HL-60 (cell line): ENCODE measurements around the gene RAB11FIP5.

Experiments
- DNase-seq, 2 experiments: peaks; one replicate each; pipeline ENCODE4 v3.0.0-alpha.2; 2010 to 2020; ENCODE audit warnings: low read depth in 1 of 2, low spot score in 1 of 2
- H3K27ac ChIP-seq: fragments of 250-450 bp; sonication (Bioruptor Pico); replicated peaks from 2 replicates; pipeline ENCODE4 v1.5.1; 2020; ENCODE audit warnings: mild to moderate bottlenecking, moderate library complexity
- H3K27me3 ChIP-seq: fragments of 250-450 bp; sonication (Bioruptor Pico); 2 replicates; pipeline ENCODE4 v1.5.1; 2021; ENCODE audit warnings: mild to moderate bottlenecking, moderate library complexity; ENCODE audit not compliant: insufficient read depth, poor library complexity, severe bottlenecking
- H3K4me3 ChIP-seq: replicated peaks from 2 replicates; pipeline ENCODE4 v1.5.1; 2011; ENCODE audit warnings: mild to moderate bottlenecking, control low read depth, low read length; ENCODE audit not compliant: insufficient read depth
- CTCF ChIP-seq: IDR thresholded peaks from one replicate; pipeline ENCODE4 v1.5.1; 2011; ENCODE audit warnings: low read length, control low read depth, inconsistent platforms; ENCODE audit not compliant: insufficient read depth
- GABPA ChIP-seq: IDR thresholded peaks from 2 replicates; pipeline ENCODE4 v1.6.1; 2012; ENCODE audit warnings: low read depth
- POLR2AphosphoS5 ChIP-seq: IDR thresholded peaks from 2 replicates; pipeline ENCODE4 v1.6.1; 2012; ENCODE audit warnings: low read depth
- REST ChIP-seq: IDR thresholded peaks from 2 replicates; pipeline ENCODE4 v1.6.1; 2012; ENCODE audit warnings: low read depth; ENCODE audit not compliant: insufficient replicate concordance
- SPI1 ChIP-seq: IDR thresholded peaks from 2 replicates; pipeline ENCODE4 v1.6.1; 2012; ENCODE audit warnings: low read depth, mild to moderate bottlenecking, borderline replicate concordance
- long read RNA-seq: library from polyadenylated mRNA; unstranded; transcript quantifications from one replicate; pipeline ENCODE4 v2.0.0, GENCODE V29; 2020

Gene RAB11FIP5
- long read RNA-seq = 0 reads

- H3K27ac ChIP-seq = no peak within 1 kb of the TSS
- peak; percentile 15 to 41 for DNase-seq
- H3K27me3 ChIP-seq = peaks cover 44% of the 10 kb centered on the region
- TF ChIP-seq SPI1 (no peak), CTCF (no peak), REST (no peak), POLR2AphosphoS5 (no peak), GABPA (no peak)
- H3K4me3 ChIP-seq = peak within 1 kb of the TSS; percentile 58
Measured at GRCh38 chr2:73112913-73113854, at the start of gene RAB11FIP5. Gene RAB11FIP5, minus strand, starts transcription at chr2:73112948. Its CDS starts 171 bp downstream, at chr2:73112777.

GRCh38 chr2:73156539-73157124, 43.9 kb upstream of the RAB11FIP5 start:
- Histone ChIP-seq H3K4me3 (no peak overlapping the region), H3K27ac (no peak overlapping the region), H3K27me3 (peaks cover 23% of the 10 kb centered on the region)
- TF ChIP-seq CTCF (peak; percentile 21), POLR2AphosphoS5 (no peak)
- DNase-seq = peak in 1 of 2 experiments; percentile 18

- DNase-seq = no peak
- Histone ChIP-seq H3K4me3 (no peak overlapping the region), H3K27ac (no peak overlapping the region), H3K27me3 (no peaks in the 10 kb centered on the region)
- TF ChIP-seq GABPA = no peak
- TF ChIP-seq SPI1 = no peak
- no peak for TF ChIP-seq POLR2AphosphoS5
Measured at GRCh38 chr2:73142937-73143336, 30.2 kb upstream of the RAB11FIP5 start.

DNA sequence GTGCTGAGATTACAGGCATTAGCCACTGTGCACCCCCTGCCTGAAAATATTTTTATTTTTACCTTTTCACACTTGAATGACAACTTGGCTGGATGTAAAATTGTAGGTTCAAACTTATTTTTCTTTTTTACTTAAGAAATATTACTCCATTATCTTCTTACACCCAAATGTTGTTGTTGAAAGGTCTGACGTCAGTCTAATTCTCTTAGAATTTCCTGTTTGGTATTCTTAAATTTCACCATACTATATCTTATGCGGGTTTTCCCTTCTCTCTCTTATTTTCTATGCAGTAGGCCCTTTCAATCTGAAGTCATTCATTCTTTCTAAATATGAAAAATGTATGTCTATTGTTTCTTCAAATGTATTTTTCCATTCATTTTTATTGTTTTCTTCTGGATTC, 29.1 kb upstream of the RAB11FIP5 start:
- no peak overlapping the region for H3K27ac ChIP-seq
- no peaks in the 10 kb centered on the region for H3K27me3 ChIP-seq
- H3K4me3 ChIP-seq = no peak overlapping the region
- TF ChIP-seq POLR2AphosphoS5 (no peak), SPI1 (no peak), GABPA (no peak), CTCF (no peak), REST (no peak)
- DNase-seq = no peak
